SKM-1 treated with dmso at 0.1 percent for 144 hours (cell line): ENCODE measurements around the gene SLC39A6.
"Not testable (repeated sequence)": the region's sequence is repeated elsewhere in the genome, so short reads cannot be mapped to it uniquely, and the experiment has no call there.

Source experiments
- DNase-seq: peaks from one replicate; lab custom pipeline; 2025; ENCODE audit not compliant: unreplicated experiment; lab: John Stamatoyannopoulos, UW

The SLC39A6 gene

GRCh38 chr18:36066001-36066400 lies 63.1 kb downstream of the SLC39A6 start:
- DNase-seq, result no peak

- not testable (repeated sequence) for DNase-seq
Observed at GRCh38 chr18:36064809-36065079, 64.4 kb downstream of the SLC39A6 start.

- no peak for DNase-seq
Observed at GRCh38 chr18:36064027-36064808, 64.9 kb downstream of the SLC39A6 start.

GRCh38 chr18:36058674-36059073 lies 70.5 kb downstream of the SLC39A6 start:
- DNase-seq, result no peak
